HUES6 (cell line): ENCODE measurements around the gene LYPD6.

ENCODE experiments used
- H3K27ac ChIP-seq: 2 replicates; pipeline ENCODE4 v1.7.0; 2013; ENCODE audit warnings: low read depth, mild to moderate bottlenecking, low read length, inconsistent platforms
- H3K27me3 ChIP-seq: 2 replicates; pipeline ENCODE4 v1.6.1; 2013; ENCODE audit warnings: low read length; ENCODE audit not compliant: control insufficient read depth, insufficient read depth
- H3K36me3 ChIP-seq: 2 replicates; pipeline ENCODE4 v1.6.1; 2013; ENCODE audit warnings: low read length; ENCODE audit not compliant: control insufficient read depth, insufficient read depth
- H3K4me1 ChIP-seq: 2 replicates; pipeline ENCODE4 v1.6.1; 2013; ENCODE audit warnings: low read length; ENCODE audit not compliant: control insufficient read depth, insufficient read depth
- H3K4me3 ChIP-seq: 2 replicates; pipeline ENCODE4 v1.5.1; 2013; ENCODE audit warnings: low read depth, low read length
- H3K9ac ChIP-seq: one replicate; pipeline ENCODE4 v1.6.1; 2013; ENCODE audit warnings: mild to moderate bottlenecking, low read length
- H3K9me3 ChIP-seq: 2 replicates; pipeline ENCODE4 v1.6.1; 2013; ENCODE audit warnings: low read depth, low read length; ENCODE audit not compliant: control insufficient read depth, insufficient read depth

Gene LYPD6

DNA sequence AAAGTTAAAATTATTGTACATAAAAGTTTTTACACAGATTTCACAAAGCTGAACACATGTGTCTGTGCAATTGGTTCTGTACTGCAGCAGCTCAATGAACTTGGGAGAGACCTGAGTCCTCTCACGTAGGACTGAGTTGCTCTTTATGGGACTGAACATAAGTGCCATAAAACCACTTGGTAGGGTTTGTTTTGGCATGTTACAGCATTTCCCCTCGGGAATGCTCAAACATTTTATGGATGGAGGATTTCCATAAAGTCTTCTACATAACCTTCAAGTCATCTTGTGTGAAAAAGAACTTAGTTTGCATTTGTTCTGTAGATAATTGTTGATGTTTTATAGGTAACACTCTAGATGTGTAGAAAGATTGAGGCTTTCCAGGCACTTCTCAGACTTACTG, 15.9 kb downstream of the LYPD6 start:
- H3K27ac ChIP-seq: no peak overlapping the region
- H3K27me3 ChIP-seq: no peaks in the 10 kb centered on the region
- H3K4me3 ChIP-seq: no peak overlapping the region
- no peaks in the 10 kb centered on the region for H3K9me3 ChIP-seq
- no peaks in the 10 kb centered on the region for H3K4me1 ChIP-seq
- no peaks in the 10 kb centered on the region for H3K36me3 ChIP-seq
- no peak overlapping the region for H3K9ac ChIP-seq

DNA sequence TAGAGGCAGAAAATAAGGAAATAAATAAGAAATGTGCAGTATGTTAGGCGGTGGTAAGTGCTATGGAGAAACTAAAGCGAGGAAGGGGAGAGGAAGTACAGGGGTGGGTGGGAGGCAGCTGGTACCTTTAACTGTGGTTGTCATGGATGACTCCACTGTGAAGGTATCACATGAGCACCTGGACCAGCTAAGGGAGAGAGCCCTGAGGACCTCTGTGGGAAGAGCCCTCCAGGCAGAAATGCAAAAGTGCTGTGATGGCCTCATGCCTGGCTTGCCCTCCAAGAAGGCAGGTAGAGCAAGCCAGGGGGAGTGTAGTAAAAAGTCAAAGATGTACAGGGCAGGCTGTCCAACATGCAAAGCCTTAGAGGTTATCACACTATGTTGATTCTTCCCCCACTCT, 17.9 kb downstream of the LYPD6 start:
- Histone ChIP-seq H3K9me3 (no peaks in the 10 kb centered on the region), H3K36me3 (no peaks in the 10 kb centered on the region), H3K27ac (no peak overlapping the region), H3K4me3 (no peak overlapping the region), H3K27me3 (no peaks in the 10 kb centered on the region), H3K9ac (no peak overlapping the region), H3K4me1 (no peaks in the 10 kb centered on the region)

DNA sequence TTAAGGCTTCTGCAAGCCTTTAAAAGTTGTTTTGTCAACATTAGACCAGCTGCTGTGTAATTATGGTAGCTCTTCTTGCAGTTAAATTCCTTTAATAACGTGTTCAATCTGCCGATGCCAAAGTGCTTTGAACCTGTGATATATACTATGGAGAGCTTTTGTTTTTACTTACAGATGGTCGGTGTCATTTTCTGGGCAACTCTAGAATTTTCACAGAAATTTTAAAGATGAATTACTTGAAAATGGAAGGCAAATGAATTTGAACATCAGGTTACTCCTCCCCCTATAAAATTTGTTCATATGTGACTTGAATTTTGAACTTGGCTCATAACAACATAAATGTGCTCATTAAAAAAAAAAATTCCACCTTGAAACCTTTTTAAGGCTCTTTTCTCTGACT, 23.0 kb downstream of the LYPD6 start:
- H3K4me3 ChIP-seq: no peak overlapping the region
- no peaks in the 10 kb centered on the region for H3K27me3 ChIP-seq
- no peak overlapping the region for H3K27ac ChIP-seq
- no peaks in the 10 kb centered on the region for H3K9me3 ChIP-seq
- no peaks in the 10 kb centered on the region for H3K4me1 ChIP-seq
- H3K9ac ChIP-seq: no peak overlapping the region
- no peaks in the 10 kb centered on the region for H3K36me3 ChIP-seq

DNA sequence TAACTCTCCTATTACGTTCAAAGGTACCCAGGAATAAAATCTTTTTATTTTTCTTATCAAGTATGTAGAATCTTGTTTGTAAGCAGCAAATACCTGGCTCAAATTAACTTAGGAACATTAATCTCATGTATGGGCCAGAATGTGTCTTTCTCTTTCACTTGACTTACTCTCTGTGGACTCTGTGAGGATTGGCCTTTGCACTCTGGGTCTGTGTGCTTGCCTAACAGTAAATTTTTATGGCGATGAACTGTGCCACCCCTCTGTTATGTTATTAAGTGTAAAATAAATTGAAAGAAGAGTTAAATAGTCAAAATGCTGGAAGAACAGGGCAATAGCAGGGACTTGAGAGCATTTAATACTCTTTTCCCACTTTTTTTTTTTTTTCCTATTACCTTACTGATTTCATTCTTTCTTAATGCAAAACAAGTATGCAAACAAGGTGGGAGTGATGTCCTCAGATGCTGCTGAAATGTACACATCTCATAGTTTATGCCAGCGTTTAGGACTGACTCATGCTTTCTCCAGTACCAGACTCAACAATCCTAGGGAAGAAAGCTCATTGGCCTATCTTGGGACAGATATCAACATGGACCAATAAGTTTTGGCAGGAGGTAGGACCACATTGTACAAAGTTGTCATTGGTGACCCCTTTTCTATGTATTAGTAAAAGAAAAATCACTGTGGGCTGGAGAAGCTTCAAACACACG, 25.5 kb downstream of the LYPD6 start:
- Histone ChIP-seq H3K4me1 (peaks cover 10% of the 10 kb centered on the region; the same call in 1 of the 2 replicates), H3K36me3 (no peaks in the 10 kb centered on the region), H3K9me3 (no peaks in the 10 kb centered on the region), H3K9ac (no peak overlapping the region), H3K27ac (no peak overlapping the region), H3K27me3 (no peaks in the 10 kb centered on the region), H3K4me3 (no peak overlapping the region)

DNA sequence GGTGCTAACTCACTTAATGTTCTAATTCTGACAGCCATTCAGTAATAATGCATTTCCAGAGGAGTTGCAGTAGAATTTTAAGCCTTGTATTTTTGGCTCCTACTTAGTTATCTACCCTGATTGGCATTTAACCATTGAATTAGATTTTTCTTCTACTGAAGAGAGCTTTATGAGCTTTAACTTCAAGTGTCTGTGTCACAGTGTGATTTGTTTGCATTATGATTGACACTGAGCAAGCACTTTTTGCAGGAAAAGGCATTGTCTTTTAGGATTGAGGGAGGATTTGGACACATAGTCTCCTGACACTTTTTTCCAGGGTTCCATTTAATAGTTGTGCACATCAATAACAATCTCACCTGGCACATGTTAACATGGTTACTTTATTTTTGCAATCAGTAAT, 26.7 kb downstream of the LYPD6 start:
- Histone ChIP-seq H3K4me1 (peaks cover 10% of the 10 kb centered on the region; the same call in 1 of the 2 replicates), H3K9ac (no peak overlapping the region), H3K27me3 (no peaks in the 10 kb centered on the region), H3K27ac (no peak overlapping the region), H3K4me3 (no peak overlapping the region), H3K36me3 (no peaks in the 10 kb centered on the region), H3K9me3 (peaks cover 4% of the 10 kb centered on the region; the same call in 1 of the 2 replicates)

DNA sequence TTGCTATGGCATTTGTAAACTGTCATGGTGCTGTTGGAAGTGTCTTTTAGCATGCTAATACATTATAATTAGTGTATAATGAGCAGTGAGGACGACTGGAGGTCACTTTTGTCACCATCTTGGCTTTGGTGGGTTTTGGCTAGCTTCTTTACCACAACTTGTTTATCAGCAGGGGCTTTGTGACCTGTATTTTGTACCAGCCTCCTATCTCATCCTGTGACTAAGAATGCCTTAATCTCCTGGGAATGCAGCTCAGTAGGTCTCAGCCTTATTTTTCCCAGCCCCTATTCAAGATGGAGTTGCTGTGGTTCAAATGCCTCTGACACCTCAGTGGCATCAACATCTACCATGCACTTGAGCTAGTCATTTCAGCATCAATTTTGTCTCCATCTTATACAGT, 29.7 kb downstream of the LYPD6 start:
- H3K36me3 ChIP-seq: no peaks in the 10 kb centered on the region
- no peak overlapping the region for H3K27ac ChIP-seq
- H3K9me3 ChIP-seq: peaks cover 4% of the 10 kb centered on the region; the same call in 1 of the 2 replicates
- H3K27me3 ChIP-seq: no peaks in the 10 kb centered on the region
- peaks cover 10% of the 10 kb centered on the region; the same call in 1 of the 2 replicates for H3K4me1 ChIP-seq
- H3K4me3 ChIP-seq: no peak overlapping the region
- H3K9ac ChIP-seq: no peak overlapping the region

DNA sequence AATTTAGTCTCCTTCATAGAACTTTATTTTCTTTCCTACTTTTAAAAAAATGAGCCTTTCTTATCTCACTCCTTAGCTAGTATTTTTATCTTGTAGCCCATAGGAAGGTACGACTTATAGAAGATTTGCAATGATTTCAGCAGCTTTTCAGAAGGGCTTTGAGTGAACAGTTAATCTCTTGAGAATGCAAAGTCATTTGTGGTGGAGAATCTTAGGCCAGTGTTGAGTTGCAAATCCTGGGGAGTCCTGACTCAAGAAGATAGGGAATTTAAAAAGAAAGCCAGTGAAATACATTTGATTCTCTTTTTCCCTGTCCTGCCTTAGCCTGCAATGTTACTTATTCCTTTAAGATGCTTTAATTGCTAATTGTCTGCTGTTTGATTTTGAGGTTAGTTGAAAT, 33.6 kb downstream of the LYPD6 start:
- Histone ChIP-seq H3K27me3 (no peaks in the 10 kb centered on the region), H3K36me3 (no peaks in the 10 kb centered on the region), H3K9me3 (peaks cover 11% of the 10 kb centered on the region), H3K4me1 (peaks cover 18% of the 10 kb centered on the region; the same call in 1 of the 2 replicates), H3K9ac (no peak overlapping the region), H3K27ac (no peak overlapping the region), H3K4me3 (no peak overlapping the region)

DNA sequence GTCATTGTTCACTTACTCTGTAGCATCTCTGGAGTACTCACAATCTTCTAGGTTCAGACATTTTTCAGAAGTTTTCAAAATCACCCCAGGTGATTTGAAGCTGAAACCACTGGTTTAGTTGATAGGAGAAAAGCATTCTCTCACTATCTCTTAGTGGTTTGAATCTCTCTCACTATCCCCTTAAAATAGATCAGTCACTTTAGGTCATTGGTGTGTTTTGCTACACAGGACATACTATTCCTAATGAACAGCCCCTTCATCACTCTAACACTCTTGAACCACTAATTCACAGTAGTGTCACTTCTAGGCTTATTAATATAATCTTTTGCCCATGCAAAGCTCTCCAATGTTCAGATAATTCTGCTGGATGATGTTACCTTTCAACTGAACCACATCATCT, 34.5 kb downstream of the LYPD6 start:
- Histone ChIP-seq H3K9ac (no peak overlapping the region), H3K27me3 (no peaks in the 10 kb centered on the region), H3K9me3 (peaks cover 11% of the 10 kb centered on the region), H3K36me3 (no peaks in the 10 kb centered on the region), H3K27ac (no peak overlapping the region), H3K4me1 (peaks cover 13% of the 10 kb centered on the region; the same call in 1 of the 2 replicates), H3K4me3 (no peak overlapping the region)

DNA sequence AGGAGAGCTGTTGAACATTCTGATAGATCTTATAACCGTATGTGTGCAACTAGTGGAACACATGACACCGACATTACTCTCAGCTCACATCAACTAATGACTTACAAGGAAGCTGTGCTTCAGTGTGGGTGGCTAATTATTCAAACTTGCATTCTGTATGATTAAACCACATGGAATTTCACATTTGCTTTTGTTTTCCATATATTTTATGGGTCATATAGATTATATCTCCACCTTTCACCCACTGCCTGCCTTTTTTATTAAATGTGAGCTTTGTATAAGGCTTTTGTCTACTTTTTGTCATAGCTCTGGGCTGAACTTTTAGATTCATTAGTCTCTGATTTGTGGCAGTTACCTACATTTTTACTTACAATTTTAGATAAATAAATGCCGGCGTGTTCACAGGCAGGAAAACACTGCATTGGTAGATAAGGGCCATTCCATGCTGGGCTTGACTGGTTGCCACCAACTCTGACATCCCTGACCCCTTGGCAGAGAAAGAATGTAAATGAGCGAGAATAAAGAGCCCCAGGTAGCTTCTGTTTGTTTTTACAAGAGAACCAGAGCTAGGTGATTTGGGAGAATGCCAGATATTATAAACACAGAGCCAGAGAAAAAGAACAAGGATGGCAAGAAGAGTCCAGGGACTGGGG, 35.7 kb downstream of the LYPD6 start:
- Histone ChIP-seq H3K36me3 (no peaks in the 10 kb centered on the region), H3K4me1 (peaks cover 8% of the 10 kb centered on the region; the same call in 1 of the 2 replicates), H3K27ac (no peak overlapping the region), H3K27me3 (no peaks in the 10 kb centered on the region), H3K4me3 (no peak overlapping the region), H3K9me3 (peaks cover 11% of the 10 kb centered on the region), H3K9ac (no peak overlapping the region)

DNA sequence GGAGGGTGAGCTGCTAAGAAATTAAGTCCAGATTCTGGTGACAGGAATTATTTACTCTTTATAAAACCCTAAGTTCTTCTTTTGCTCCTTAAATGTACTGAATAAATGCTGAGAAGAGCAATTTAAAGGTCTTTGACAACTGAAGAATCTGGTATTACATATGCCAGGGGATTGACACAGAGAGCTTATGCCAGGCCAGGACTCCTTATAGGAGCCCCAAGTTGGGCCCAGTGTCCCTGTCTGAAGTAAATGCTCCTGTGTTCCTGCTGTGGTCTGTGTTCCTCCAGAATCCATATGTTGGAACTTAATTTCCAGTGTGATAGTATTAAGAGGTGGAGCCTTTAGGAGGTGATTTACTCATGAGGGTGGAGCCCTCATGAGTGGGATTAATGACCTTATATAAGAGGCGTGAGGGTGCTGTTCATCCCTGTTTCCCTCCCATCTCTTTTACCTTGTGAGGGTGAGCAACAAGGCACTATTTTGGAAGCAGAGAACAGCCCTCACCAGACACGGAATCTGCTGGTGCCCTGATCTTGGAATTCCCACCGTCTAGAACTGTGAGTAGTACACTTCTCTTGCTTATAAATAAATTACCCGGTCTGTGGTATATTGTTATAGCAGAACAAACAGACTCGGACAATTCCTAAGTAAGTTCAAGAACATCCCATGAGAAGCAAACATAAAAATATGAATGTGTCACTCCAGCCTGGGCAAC, 39.8 kb downstream of the LYPD6 start:
- Histone ChIP-seq H3K9ac (no peak overlapping the region), H3K36me3 (no peaks in the 10 kb centered on the region), H3K4me3 (no peak overlapping the region), H3K9me3 (peaks cover 7% of the 10 kb centered on the region; the same call in 1 of the 2 replicates), H3K27ac (no peak overlapping the region), H3K4me1 (peaks cover 8% of the 10 kb centered on the region; the same call in 1 of the 2 replicates), H3K27me3 (no peaks in the 10 kb centered on the region)

DNA sequence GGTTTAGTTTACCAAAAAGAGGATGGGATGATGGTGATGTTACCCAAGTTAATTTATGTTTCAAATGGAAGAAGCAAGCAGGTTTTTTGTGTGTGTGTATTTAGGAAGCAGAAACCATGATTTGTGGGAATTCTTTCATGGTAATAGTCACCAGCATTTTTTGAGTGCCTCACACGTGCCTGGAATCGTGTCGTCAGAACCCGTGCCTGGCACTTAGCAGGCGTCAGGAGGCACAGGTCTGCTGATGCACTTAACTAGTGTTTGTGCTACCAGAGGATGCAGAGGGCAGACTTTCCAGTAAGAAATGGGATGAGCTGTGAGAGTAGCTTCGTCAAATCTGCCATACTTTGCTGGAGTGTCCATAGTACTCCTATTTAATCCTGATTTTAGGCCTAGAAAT, 41.1 kb downstream of the LYPD6 start:
- H3K27ac ChIP-seq: no peak overlapping the region
- H3K27me3 ChIP-seq: no peaks in the 10 kb centered on the region
- peaks cover 7% of the 10 kb centered on the region; the same call in 1 of the 2 replicates for H3K9me3 ChIP-seq
- peaks cover 5% of the 10 kb centered on the region; the same call in 1 of the 2 replicates for H3K4me1 ChIP-seq
- H3K36me3 ChIP-seq: no peaks in the 10 kb centered on the region
- no peak overlapping the region for H3K9ac ChIP-seq
- no peak overlapping the region for H3K4me3 ChIP-seq
